HepG2 (cell line): Measurements from ENCODE around the gene LINGO3. TPM values are rescaled to one million over a fixed set of nuclear protein-coding genes. Genes with fewer than 3 reads are reported as not detected.
A peak's percentile ranks its signal among the peaks of the same experiment; 100 is the strongest.

Source experiments
- FOXA3 ChIP-seq: IDR thresholded peaks from 2 replicates; pipeline ENCODE4 v1.6.1; 2016; ENCODE audit warnings: missing genetic modification reagents, missing compliant biosample characterization
- HNRNPH1 ChIP-seq: fragments of 200-400 bp; formaldehyde crosslinking; optimal IDR thresholded peaks from 2 replicates; pipeline ENCODE3; 2017; ENCODE audit warnings: mild to moderate bottlenecking, low read depth, low read length
- HOXA3 ChIP-seq: sonication (generic); formaldehyde crosslinking; IDR thresholded peaks from 2 replicates; pipeline ENCODE4 v1.5.0; 2020; ENCODE audit warnings: missing genetic modification reagents
- HOXA9 ChIP-seq: sonication (generic); formaldehyde crosslinking; IDR thresholded peaks from 2 replicates; pipeline ENCODE4 v1.8.1; 2022; ENCODE audit warnings: missing genetic modification reagents, mild to moderate bottlenecking, moderate library complexity, borderline replicate concordance
- IRF2 ChIP-seq: IDR thresholded peaks from 2 replicates; pipeline ENCODE4 v1.6.1; 2018; ENCODE audit warnings: missing genetic modification reagents, missing compliant biosample characterization
- MXD4 ChIP-seq: IDR thresholded peaks from 2 replicates; pipeline ENCODE4 v1.6.1; 2016; ENCODE audit warnings: mild to moderate bottlenecking, missing biosample characterization, missing genetic modification reagents
- PLRG1 ChIP-seq: fragments of 450-650 bp; conservative IDR thresholded peaks from 2 replicates; pipeline ENCODE4 v1.6.1; 2016
- SETDB1 ChIP-seq: sonication (generic); formaldehyde crosslinking; IDR thresholded peaks from 2 replicates; pipeline ENCODE4 v1.5.1; 2020; ENCODE audit warnings: missing genetic modification reagents, mild to moderate bottlenecking, borderline replicate concordance
- SOX13 ChIP-seq, 3 experiments: fragments of 450-650 bp in 1 of 3; sonication (generic) in 1 of 3; formaldehyde crosslinking in 1 of 3; IDR thresholded peaks in 2 of 3; conservative IDR thresholded peaks in 1 of 3; 2 replicates each; pipeline versions ENCODE4 v1.5.0 to v1.6.1; 2016 to 2020; ENCODE audit warnings: antibody characterized with exemption in 1 of 3, mild to moderate bottlenecking in 1 of 3, missing compliant biosample characterization in 1 of 3, missing genetic modification reagents in 1 of 3, moderate library complexity in 1 of 3
- SRY ChIP-seq: sonication (generic); formaldehyde crosslinking; IDR thresholded peaks from 2 replicates; pipeline ENCODE4 v1.8.0; 2022; ENCODE audit warnings: mild to moderate bottlenecking, missing genetic modification reagents
- TAF15 ChIP-seq: fragments of 200-400 bp; formaldehyde crosslinking; IDR thresholded peaks from one replicate; pipeline ENCODE4 v1.6.1; 2018; ENCODE audit warnings: mild to moderate bottlenecking, low read depth, low read length; ENCODE audit not compliant: poor library complexity, severe bottlenecking
- ZBTB42 ChIP-seq: sonication (generic); formaldehyde crosslinking; IDR thresholded peaks from 2 replicates; pipeline ENCODE4 v1.5.0; 2020; ENCODE audit warnings: mild to moderate bottlenecking, missing genetic modification reagents
- ZBTB8A ChIP-seq: sonication (generic); formaldehyde crosslinking; IDR thresholded peaks from 2 replicates; pipeline ENCODE4 v1.4.0; 2020; ENCODE audit warnings: mild to moderate bottlenecking, low read depth, missing genetic modification reagents, borderline replicate concordance
- ZFAT ChIP-seq: sonication (generic); formaldehyde crosslinking; conservative IDR thresholded peaks from 2 replicates; pipeline ENCODE4 v1.8.1; 2023; ENCODE audit warnings: missing genetic modification reagents, inconsistent platforms
- ZKSCAN5 ChIP-seq: sonication (generic); formaldehyde crosslinking; IDR thresholded peaks from 2 replicates; pipeline ENCODE4 v1.5.1; 2020; ENCODE audit warnings: mild to moderate bottlenecking, missing genetic modification reagents
- ZNF136 ChIP-seq: sonication (generic); formaldehyde crosslinking; IDR thresholded peaks from 2 replicates; pipeline ENCODE4 v1.8.1; 2022; ENCODE audit warnings: low read depth, mild to moderate bottlenecking, moderate library complexity, missing genetic modification reagents
- ZNF292 ChIP-seq: sonication (generic); formaldehyde crosslinking; IDR thresholded peaks from 2 replicates; pipeline ENCODE4 v1.8.1; 2022; ENCODE audit warnings: mild to moderate bottlenecking, low read depth, missing genetic modification reagents, borderline replicate concordance
- ZNF335 ChIP-seq: sonication (generic); formaldehyde crosslinking; IDR thresholded peaks from 2 replicates; pipeline ENCODE4 v1.4.0; 2020; ENCODE audit warnings: missing genetic modification reagents
- ZNF547 ChIP-seq: sonication (generic); formaldehyde crosslinking; IDR thresholded peaks from 2 replicates; pipeline ENCODE4 v1.5.1; 2020; ENCODE audit warnings: mild to moderate bottlenecking, missing genetic modification reagents
- ZNF766 ChIP-seq: sonication (generic); formaldehyde crosslinking; IDR thresholded peaks from 2 replicates; pipeline ENCODE4 v1.5.0; 2020; ENCODE audit warnings: missing genetic modification reagents, borderline replicate concordance
- polyA plus RNA-seq, 8 experiments: library from polyadenylated mRNA; depleted of rRNA in 3 of 8; stranded (reverse) in 7 of 8; unstranded in 1 of 8; fragments of >200 nt; fragmentation: Illumina TruSeq in 4 of 8; extraction: Trizol in 4 of 8; gene quantifications; 2 replicates each; pipeline versions ENCODE4 v1.2.1 to v1.2.3, GENCODE V29; 2011 to 2016; ENCODE audit warnings: low read depth in 4 of 8, missing spikeins in 1 of 8, mixed read lengths in 1 of 8; ENCODE audit not compliant: insufficient read depth in 1 of 8
- total RNA-seq, 5 experiments: library from RNA; depleted of rRNA; stranded (reverse); fragments of >200 nt; fragmentation: Illumina TruSeq; extraction: Trizol; gene quantifications; 2 replicates each; pipeline ENCODE4 v1.2.3, GENCODE V29; 2016; ENCODE audit warnings: low read depth in 1 of 5
- TF ChIP-seq, protein P1 (sequence below): sonication (generic); formaldehyde crosslinking; IDR thresholded peaks from 2 replicates; pipeline ENCODE4 v1.4.0; 2020; ENCODE audit warnings: missing genetic modification reagents, mild to moderate bottlenecking, borderline replicate concordance
- TF ChIP-seq, protein P2 (sequence below): IDR thresholded peaks from 2 replicates; pipeline ENCODE4 v1.6.1; 2016; ENCODE audit warnings: control low read depth
- TF ChIP-seq, protein P3 (sequence below): sonication (generic); formaldehyde crosslinking; conservative IDR thresholded peaks from 2 replicates; pipeline ENCODE4 v1.4.0; 2020; ENCODE audit warnings: missing genetic modification reagents
- TF ChIP-seq, protein P4 (sequence below): sonication (generic); formaldehyde crosslinking; IDR thresholded peaks from 2 replicates; pipeline ENCODE4; 2020; ENCODE audit warnings: missing genetic modification reagents, mild to moderate bottlenecking, borderline replicate concordance

The LINGO3 gene
- total and polyA plus RNA-seq, 2 of the 13 experiments (the other 11 are each of a cell fraction or from before 2014, with no cell fraction given) = not detected

DNA sequence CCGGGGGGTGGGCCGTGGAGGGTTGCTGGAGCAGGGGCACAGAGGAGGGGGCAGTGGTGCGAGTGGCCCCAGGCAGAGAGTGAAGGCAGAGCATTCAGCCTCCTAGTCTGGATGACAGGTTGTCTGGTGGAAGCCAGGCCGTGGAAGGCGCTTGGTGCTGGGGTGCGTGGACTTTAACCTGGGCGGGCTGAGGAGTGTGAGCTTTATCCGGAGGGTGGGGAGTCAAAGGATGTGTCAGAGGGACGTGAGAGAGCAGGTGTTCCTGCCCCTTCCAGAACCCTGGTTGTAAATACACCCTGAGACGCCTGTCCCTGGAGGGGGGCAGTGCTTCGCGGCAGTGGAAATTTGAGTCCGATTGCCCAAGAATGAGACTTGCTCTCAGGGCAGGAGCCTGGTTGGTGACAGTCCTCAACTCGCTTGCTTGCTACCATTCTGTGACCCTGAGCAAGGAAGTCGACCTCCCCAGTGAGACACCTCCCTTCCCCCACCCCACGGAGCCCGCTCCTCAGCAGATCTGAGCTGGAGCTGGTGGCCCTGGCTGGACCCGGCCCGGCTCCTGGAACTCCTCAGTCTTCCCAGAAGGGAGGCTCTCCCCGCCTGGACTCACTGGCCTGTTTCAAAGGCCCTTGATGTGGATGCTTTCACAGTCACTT lies 22.8 kb upstream of the LINGO3 start (continued):
- TF ChIP-seq HOXA3 (CRISPR knock-in tag) (peak; percentile 67), ZBTB42 (CRISPR knock-in tag) (0 out of 2 replicates have a peak, but pooled peaks have one; percentile 49), ZNF547 (peak; percentile 22; the same call in 1 of the 2 replicates), IRF2 (CRISPR knock-in tag) (no peak; the same call in 1 of the 2 replicates), ZNF766 (CRISPR knock-in tag) (no peak), HNRNPH1 (no peak), MXD4 (0 out of 2 replicates have a peak, but pooled peaks have one; percentile 24), TAF15 (no peak), ZNF136 (CRISPR knock-in tag) (no peak), FOXA3 (peak; percentile 37), SETDB1 (CRISPR knock-in tag) (no peak), PLRG1 (no peak), ZNF292 (CRISPR knock-in tag) (peak; percentile 79; the same call in 1 of the 2 replicates), HOXA9 (CRISPR knock-in tag) (no peak), SRY (CRISPR knock-in tag) (no peak), ZBTB8A (CRISPR knock-in tag) (no peak), ZNF335 (CRISPR knock-in tag) (no peak), SOX13 (IDR thresholded peaks at IDR 0.05) (no peak), SOX13 (CRISPR knock-in tag; conservative IDR thresholded peaks at IDR 0.05 in 1 of 2, IDR thresholded peaks at IDR 0.05 in 1 of 2) (0 out of 4 replicates have a peak, but pooled peaks of 1 of the 2 experiments have one; percentile 16), ZFAT (no peak), ZKSCAN5 (CRISPR knock-in tag) (no peak)
- TF ChIP-seq, protein P1, sequence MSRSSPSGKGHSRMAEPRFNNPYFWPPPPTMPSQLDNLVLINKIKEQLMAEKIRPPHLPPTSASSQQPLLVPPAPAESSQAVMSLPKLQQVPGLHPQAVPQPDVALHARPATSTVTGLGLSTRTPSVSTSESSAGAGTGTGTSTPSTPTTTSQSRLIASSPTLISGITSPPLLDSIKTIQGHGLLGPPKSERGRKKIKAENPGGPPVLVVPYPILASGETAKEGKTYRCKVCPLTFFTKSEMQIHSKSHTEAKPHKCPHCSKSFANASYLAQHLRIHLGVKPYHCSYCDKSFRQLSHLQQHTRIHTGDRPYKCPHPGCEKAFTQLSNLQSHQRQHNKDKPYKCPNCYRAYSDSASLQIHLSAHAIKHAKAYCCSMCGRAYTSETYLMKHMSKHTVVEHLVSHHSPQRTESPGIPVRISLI (CRISPR knock-in tag) = no peak
- TF ChIP-seq, protein P2, sequence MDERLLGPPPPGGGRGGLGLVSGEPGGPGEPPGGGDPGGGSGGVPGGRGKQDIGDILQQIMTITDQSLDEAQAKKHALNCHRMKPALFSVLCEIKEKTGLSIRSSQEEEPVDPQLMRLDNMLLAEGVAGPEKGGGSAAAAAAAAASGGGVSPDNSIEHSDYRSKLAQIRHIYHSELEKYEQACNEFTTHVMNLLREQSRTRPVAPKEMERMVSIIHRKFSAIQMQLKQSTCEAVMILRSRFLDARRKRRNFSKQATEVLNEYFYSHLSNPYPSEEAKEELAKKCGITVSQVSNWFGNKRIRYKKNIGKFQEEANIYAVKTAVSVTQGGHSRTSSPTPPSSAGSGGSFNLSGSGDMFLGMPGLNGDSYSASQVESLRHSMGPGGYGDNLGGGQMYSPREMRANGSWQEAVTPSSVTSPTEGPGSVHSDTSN (CRISPR knock-in tag) = no peak
- TF ChIP-seq, protein P3, sequence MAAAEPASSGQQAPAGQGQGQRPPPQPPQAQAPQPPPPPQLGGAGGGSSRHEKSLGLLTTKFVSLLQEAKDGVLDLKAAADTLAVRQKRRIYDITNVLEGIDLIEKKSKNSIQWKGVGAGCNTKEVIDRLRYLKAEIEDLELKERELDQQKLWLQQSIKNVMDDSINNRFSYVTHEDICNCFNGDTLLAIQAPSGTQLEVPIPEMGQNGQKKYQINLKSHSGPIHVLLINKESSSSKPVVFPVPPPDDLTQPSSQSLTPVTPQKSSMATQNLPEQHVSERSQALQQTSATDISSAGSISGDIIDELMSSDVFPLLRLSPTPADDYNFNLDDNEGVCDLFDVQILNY (CRISPR knock-in tag) = no peak
- TF ChIP-seq, protein P4, sequence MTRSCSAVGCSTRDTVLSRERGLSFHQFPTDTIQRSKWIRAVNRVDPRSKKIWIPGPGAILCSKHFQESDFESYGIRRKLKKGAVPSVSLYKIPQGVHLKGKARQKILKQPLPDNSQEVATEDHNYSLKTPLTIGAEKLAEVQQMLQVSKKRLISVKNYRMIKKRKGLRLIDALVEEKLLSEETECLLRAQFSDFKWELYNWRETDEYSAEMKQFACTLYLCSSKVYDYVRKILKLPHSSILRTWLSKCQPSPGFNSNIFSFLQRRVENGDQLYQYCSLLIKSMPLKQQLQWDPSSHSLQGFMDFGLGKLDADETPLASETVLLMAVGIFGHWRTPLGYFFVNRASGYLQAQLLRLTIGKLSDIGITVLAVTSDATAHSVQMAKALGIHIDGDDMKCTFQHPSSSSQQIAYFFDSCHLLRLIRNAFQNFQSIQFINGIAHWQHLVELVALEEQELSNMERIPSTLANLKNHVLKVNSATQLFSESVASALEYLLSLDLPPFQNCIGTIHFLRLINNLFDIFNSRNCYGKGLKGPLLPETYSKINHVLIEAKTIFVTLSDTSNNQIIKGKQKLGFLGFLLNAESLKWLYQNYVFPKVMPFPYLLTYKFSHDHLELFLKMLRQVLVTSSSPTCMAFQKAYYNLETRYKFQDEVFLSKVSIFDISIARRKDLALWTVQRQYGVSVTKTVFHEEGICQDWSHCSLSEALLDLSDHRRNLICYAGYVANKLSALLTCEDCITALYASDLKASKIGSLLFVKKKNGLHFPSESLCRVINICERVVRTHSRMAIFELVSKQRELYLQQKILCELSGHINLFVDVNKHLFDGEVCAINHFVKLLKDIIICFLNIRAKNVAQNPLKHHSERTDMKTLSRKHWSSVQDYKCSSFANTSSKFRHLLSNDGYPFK (CRISPR knock-in tag) = no peak
